Fibroblast of skin of abdomen (primary cell): ENCODE results near the gene PTGER2.

ENCODE experiments used
- DNase-seq: peaks from one replicate; pipeline ENCODE4 v3.0.0-alpha.2; 2013

The PTGER2 gene

DNA sequence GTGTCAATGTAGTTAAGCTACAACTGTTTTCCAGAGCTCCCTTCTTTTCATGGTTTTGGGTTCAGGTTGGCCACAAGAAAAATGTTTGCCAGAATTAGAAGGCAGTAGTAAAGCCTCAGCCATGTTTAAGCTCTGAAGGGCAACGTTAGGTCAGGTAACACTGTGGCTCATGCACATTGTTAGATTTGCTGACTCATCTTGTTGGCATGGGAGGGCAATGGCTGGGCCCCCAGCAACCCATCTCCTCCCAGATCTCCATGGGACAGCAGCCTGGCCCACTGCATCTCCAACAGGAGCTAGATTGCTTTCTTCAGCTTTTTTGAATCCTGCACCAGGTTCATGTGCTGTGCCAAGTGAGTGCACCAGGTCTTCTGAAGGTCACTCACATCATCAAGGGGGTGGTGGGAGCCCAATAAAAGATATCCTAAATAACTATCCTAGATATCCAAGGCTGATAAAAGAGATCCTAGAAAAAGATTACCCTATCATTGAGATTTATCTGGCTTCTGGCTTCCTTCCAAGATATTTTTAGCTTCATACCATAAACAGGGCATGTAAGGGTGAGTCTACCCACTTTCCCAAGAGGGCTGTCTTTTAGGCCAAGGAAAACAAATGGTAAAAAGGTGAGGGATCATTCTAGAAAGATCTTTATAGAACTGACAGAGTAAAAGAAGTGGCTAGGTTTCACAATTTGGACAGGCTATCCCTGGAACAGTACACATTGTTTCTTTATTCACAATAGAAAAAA is 28.9 kb downstream of the PTGER2 start:
- DNase-seq: peak; percentile 45

DNA sequence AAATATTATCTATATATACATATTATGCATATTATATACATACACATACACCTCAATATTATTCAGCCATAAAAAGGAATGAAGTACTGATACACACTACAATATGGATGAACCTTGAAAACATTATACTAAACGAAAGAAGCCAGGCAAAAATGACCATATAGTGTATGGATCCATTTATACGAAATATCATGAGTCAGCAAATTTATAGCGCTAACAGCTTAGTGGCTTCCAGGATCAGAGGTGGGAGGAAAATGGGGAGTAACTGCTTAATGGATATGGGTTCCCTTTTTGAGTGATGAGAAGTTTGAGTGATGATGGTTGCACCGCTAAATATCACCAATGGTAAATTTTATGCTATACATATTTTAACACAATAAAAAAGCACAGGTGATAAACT is 32.7 kb downstream of the PTGER2 start:
- DNase-seq: no peak

- DNase-seq: no peak
Measured at GRCh38 chr14:52348279-52348678, 34.2 kb downstream of the PTGER2 start.

GRCh38 chr14:52348776-52349175 is 34.7 kb downstream of the PTGER2 start:
- DNase-seq: peak; percentile 78

- DNase-seq: no peak
Measured at GRCh38 chr14:52349731-52350130, 35.6 kb downstream of the PTGER2 start.

DNA sequence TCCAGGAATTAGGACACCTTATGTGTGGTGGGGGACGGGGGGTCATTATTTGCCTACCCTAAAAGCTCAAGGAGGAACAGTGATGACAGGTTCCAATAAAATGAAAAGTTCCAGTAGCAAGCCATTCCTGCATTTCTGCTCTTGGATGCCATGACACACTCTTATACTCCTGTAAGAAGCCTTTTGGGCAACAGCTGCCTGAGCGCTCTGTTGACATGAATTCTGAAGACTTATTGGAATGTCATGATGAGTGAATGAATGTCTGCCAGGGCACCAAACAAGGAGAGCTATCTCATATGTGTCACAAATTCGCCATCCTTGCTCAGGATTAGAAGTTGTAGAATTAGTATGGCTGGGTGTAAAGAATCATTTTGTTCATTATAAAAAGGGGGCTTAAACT is 36.3 kb downstream of the PTGER2 start:
- DNase-seq: no peak

DNA sequence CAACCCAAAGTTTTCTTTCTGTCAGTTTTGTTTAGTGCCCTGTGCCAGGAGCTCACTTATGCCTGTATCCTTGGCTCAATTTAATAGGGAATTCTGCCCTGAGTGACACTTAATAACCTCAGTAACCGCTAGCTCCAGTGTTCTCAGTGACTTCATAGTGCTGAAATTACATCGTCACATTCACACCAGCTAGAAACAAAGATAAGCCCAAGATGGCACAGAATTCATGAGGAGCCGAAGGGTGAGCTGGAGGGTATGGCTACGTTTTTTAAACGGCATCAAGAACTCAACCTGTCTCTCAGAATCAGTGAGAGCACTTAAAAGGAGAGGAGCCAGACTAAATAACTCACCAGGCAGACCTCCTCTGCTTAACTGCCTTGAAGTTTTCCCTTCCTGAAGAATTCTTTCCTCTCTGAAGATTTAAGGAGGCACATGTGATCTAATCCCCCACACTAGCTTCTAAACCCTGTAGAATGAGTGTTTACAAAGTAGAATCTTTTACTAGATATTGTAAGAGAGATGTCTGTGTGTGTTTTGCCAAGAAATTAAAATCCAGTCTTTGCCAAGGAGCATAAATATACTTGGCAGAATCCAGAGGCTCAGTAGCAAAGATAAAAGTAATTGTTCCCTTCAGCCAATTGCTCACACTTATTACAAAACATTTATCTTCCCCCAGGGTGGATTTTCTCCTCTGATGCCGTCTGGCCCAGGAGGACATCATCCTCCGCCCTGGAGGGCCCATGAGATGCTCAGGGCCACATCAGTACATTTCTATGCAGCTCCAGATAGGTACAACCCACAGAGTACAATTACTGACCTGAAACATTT is 37.3 kb downstream of the PTGER2 start:
- peak; percentile 87 for DNase-seq

DNA sequence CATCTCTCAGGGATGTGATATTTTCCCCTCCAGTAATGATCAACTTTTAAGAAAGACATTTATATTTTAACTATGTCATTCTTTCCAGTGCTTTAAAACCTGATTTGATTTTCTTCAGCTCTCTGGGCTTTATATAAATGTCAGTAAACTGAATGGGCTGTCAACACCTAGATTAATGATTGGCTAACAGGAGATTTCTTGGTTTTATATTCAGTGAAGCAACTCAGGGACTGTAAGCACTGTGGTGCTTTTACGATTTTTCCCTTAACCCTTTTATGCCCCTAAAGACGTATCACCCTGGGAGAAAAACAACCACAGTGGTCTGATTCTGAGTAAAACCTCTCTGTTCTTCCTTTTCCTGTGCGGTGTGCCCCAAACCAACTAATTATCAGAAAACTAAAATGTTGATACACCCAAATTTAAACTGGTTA is 38.0 kb downstream of the PTGER2 start:
- peak; percentile 82 for DNase-seq

DNA sequence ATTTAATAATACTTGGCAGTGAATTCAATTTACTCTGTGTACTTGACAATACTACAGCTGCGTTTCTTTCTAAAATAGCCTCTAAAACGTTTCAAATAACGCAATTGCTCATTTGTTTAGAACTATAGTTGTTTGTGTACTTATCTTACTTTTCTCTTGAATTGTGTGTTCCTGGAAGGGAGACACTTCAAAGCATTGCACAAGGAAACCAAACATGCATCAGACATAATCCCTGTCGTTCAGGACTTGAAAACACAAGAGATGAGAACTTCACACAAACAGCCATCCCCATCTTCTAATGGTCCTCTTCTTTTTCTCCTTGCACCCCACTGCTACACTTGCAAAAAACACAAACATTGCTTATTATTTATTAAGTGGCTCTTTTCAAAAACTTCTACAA is 38.5 kb downstream of the PTGER2 start:
- DNase-seq: no peak

DNA sequence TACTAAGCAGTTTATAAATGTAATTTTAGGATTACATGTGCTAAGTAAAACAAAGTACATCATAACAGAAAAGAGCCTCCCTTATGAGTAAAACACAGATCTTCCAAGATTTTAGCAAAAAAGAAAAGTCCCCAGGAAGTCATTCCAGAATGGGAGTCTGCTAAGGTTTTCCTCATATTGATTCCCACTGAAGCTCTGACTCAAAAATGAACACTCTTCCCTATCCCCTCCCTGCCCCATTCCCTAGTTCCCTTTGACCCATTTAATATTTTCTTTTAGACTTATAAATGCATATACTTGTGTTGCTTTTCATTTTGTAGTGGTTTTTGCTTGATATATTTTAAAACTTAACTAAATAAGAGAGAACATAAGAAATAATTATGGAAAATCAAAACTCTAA is 40.1 kb downstream of the PTGER2 start:
- no peak for DNase-seq

- peak; percentile 94 for DNase-seq
Measured at GRCh38 chr14:52355016-52355431, 40.9 kb downstream of the PTGER2 start.

GRCh38 chr14:52355526-52355925 is 41.4 kb downstream of the PTGER2 start:
- DNase-seq: no peak

GRCh38 chr14:52356025-52356424 is 41.9 kb downstream of the PTGER2 start:
- DNase-seq: no peak

GRCh38 chr14:52360831-52361230 is 46.7 kb downstream of the PTGER2 start:
- DNase-seq: no peak

DNA sequence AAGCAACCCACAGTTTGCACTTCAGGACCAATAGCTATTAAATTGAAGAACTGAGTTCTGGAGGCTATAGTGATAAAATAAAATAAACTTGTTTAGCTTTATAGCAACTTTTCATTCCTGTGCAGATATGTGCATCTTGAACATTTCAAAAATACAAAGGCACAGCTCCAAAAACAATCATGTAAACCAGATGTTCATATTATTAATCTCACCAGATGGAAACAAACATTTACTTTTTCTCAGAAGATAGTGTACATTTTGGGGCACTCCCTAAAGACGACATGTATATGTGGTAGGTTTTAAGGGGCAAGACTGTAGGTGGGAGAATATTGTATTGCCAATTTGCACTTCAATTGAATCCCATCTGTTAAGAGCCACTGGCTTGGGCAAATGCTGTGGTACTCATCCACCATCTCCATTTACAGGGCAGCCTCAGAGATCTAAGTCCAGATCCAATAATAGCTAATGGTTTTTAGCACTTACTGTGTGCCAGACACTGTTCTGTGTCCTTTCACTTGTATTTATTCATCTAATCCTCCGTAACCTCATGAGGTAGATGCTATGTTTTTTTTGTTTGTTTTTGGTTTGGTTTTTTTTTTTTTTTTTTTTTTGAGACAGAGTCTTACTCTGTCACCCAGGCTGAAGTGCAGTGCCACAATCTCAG is 49.1 kb downstream of the PTGER2 start:
- DNase-seq: no peak

- DNase-seq: no peak
Measured at GRCh38 chr14:52363961-52364360, 49.8 kb downstream of the PTGER2 start.

DNA sequence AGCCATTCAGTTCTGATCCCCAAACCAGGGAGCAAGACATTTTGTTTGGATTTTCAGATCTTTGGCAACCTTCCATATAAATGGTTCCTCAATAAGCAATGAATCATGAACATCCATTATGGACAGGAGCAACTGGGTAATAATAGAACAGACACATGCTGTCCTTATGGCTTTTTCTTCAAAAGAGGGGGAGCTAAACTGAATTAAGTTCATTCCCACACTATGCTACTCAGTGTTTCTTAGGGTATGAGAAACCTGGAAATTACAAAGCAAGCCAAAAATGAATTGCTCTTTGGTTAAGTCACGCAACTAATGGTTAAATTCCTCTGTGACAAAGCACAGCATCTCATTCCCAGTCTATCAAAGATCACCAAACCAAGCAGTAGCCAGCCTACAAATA is 51.0 kb downstream of the PTGER2 start:
- DNase-seq: peak; percentile 89

DNA sequence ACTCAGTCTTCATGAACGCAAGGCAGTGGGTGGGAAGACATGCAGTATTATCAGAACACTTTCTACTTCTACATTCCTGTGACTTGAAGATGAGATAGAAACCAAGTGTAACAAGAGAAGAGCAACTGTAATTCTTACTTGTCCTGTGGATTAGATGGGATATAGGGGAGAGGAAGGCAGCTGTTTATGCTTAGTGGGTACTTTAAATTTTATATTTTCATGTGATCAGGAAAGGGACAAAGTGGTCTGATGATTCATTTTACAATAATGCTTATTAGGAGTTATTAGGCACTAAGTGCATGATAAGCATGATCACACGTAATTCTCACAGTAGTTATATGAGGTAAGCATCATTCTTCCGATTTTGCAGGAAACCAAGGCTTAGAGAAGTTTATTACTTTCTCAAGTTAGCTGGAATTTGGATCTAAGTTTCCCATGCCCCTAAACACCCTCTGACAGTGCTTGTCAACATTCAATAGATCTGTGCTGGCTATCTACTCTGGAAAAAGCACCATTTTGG is 52.7 kb downstream of the PTGER2 start:
- no peak for DNase-seq

- peak; percentile 80 for DNase-seq
Measured at GRCh38 chr14:52369305-52369801, 55.2 kb downstream of the PTGER2 start.

GRCh38 chr14:52370406-52370935 is 56.4 kb downstream of the PTGER2 start:
- DNase-seq: no peak

DNA sequence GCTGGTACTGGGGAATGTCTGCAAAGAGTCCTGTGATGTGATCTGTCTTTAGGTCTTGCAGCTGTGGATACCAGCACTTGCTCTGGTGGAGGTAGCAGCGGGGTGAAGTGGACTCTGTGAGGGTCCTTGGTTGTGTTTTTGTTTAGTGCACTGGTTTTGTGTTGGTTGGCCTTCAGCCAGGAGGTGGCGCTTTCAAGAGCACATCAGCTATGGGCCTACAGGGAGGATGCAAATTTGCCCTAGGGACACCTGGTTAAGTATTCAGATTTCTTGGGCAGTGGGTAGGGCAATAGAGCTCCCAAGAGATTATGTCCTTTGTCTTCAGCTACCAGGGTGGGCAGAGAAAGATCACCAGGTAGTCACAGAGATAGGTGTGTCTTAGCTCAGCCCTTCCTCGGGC is 63.8 kb downstream of the PTGER2 start:
- no peak for DNase-seq
